Activated CD4-positive, alpha-beta T cell treated with anti-CD3 and anti-CD28 coated beads, Interleukin-2, Interleukin-6, amounts not matched to agents 100 ng/mL and 50 ng/mL, durations not matched to agents 16 hours and 8 hours (primary cell): Measurements from ENCODE around the gene OR8B12.
"Not testable (repeated sequence)": the region's sequence is repeated elsewhere in the genome, so short reads cannot be mapped to it uniquely, and the experiment has no call there.

Experiments
- DNase-seq: peaks from one replicate; pipeline ENCODE4 v3.0.0-alpha.2; 2020

OR8B12 gene

GRCh38 chr11:124519850-124520549, 23.5 kb downstream of the OR8B12 start:
- DNase-seq, result no peak

DNA sequence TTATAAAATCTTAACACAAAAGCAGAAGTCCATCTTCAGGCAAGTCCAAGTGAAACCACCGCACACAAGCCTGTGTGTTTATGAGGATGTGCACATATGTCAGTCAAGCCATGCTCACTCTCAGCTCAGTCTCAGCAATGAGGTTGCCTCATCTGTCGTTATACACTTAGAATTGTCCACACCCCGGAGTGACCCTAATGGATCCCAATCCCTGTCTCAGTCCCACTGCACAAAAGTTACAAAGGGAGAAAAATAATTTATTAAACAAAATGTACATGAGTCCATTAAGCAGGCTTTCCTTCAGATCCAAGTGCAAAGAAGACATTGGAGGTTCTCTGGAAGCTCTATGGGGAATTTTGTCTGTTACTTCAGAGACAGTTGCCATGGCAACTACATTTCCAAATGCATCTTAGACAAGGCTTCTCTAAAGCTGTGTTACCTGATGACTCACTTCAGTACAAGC, 24.4 kb downstream of the OR8B12 start:
- DNase-seq, result no peak

DNA sequence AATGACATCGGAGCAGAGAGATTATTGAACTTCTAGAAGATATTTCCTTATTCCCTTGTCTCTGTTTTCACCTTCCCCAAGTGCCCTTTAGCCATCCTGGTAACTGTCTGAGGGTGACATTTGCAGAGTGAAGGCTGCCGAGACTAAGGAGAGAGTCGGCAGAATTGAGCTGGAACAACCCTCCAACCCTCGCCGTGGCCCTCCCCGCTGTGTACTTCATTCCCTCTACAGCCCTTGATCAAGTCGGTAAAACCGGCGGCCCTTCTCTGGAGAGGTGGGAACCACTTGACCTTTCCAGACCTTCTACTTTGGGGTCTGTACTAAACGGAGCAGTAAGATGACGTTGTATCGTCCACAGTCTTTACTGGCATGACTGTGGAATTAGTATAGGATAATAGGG, 26.1 kb downstream of the OR8B12 start:
- DNase-seq, result no peak

DNA sequence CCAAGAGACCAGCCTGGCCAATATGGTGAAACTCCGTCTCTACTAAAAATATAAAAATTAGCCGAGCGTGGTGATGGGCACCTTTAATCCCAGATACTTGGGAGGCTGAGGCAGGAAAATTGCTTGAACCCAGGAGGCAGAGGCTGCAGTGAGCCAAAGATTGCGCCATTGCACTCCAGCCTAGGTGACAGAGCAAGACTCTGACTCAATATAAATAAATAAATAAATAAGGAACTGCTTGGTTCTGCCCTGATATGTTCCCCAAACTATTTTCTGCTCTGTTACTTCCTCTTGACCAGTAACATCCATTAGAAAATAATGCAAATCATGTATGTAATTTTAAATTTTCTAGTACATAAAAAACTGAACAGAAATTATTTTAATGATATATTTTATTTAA, 28.8 kb downstream of the OR8B12 start:
- not testable (repeated sequence) for DNase-seq

DNA sequence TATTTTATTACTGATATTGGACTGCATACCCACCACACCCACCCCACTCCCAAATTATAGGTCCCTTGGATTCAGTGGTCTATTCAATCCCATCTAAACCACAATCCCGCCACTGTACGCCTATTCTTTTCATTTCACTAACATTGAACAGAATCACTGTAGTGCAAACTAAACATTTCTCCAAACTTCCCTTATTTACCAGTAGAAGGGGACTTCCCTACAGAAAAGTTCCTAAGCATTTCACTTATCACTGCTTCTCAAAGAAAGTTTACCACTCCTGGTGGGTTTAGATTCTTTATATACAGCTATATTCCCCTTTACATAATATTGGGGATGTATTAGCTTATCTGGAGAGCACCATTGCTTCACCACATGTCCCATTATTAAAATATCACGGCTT, 29.3 kb downstream of the OR8B12 start:
- no peak for DNase-seq

DNA sequence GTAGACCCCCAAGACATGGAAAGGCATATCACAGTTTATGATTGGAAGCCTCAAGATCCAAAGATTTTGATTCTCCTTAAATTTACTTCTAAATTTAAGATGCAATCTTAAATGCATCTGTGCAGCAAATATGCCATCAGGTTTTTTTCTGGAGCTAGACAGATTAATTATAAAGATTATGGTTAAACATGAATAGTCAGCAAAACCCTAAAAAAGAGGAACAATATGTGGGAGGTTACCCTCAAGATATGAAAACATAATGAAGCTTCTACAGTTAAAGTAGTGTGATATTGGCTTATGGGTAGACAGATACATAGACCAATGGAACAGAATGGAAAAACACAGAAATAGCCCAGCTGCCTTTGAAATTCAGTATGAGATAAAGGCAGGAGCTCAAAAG, 31.7 kb downstream of the OR8B12 start:
- no peak for DNase-seq

- DNase-seq, result no peak
Observed at GRCh38 chr11:124510279-124510678, 33.2 kb downstream of the OR8B12 start.

GRCh38 chr11:124499711-124500110, 43.7 kb downstream of the OR8B12 start:
- no peak for DNase-seq

GRCh38 chr11:124493016-124493655, 50.3 kb downstream of the OR8B12 start:
- DNase-seq, result no peak
